Calu3 (cell line): ENCODE measurements around the gene ZNF282. TPM values are rescaled to one million over a fixed set of nuclear protein-coding genes. Genes with fewer than 3 reads are reported as not detected.

Experiments
- BruUV-seq: library from RNA; stranded (reverse); fragments of 400-500 nt; replicated peaks from 2 replicates; lab custom pipeline; 2021; lab: Mats Ljungman, UMichigan
- CTCF ChIA-PET: fragments of 300-600 bp; sonication (Branson Sonifier 250); formaldehyde crosslinking; loops from one replicate; lab custom pipeline; 2022; ENCODE audit warnings: antibody characterized with exemption; lab: Charles Lee
- DNase-seq: peaks from one replicate; pipeline ENCODE4 v3.0.0; 2022
- H3K27ac Mint-ChIP-seq: one replicate; pipeline ENCODE4 v1.8.0; 2022; ENCODE audit warnings: mixed read lengths; ENCODE audit not compliant: unreplicated experiment
- H3K27me3 Mint-ChIP-seq: one replicate; pipeline ENCODE4 v1.8.0; 2022; ENCODE audit warnings: mixed read lengths; ENCODE audit not compliant: unreplicated experiment
- H3K36me3 Mint-ChIP-seq: one replicate; pipeline ENCODE4 v1.8.0; 2022; ENCODE audit warnings: mild to moderate bottlenecking, moderate library complexity, mixed read lengths; ENCODE audit not compliant: insufficient read depth, unreplicated experiment
- H3K4me1 Mint-ChIP-seq: one replicate; pipeline ENCODE4 v1.8.0; 2022; ENCODE audit warnings: mild to moderate bottlenecking, low read depth, mixed read lengths; ENCODE audit not compliant: unreplicated experiment
- H3K4me3 Mint-ChIP-seq: one replicate; pipeline ENCODE4 v1.8.0; 2022; ENCODE audit warnings: mild to moderate bottlenecking, low read depth, moderate library complexity, mixed read lengths; ENCODE audit not compliant: unreplicated experiment
- H3K9me3 Mint-ChIP-seq: one replicate; pipeline ENCODE4 v1.8.0; 2022; ENCODE audit warnings: low read depth, mixed read lengths; ENCODE audit not compliant: unreplicated experiment
- intact Hi-C: fragments of 100-400 bp; cut with micrococcal nuclease; formaldehyde crosslinking; loops from one replicate; pipeline ENCODE4 v1.10.0; 2022; ENCODE audit not compliant: unreplicated experiment
- total RNA-seq: library from RNA; stranded (reverse); gene quantifications from 2 replicates; pipeline ENCODE4 v1.2.3, GENCODE V29; 2022
- TF ChIP-seq, protein P1 (sequence below): fragments of 200-600 bp; IDR thresholded peaks from one replicate; pipeline ENCODE4 v1.8.0; 2022; ENCODE audit warnings: antibody characterized with exemption; ENCODE audit not compliant: unreplicated experiment

ZNF282 gene
- total RNA-seq, 1 experiment from 2014 or later, result 45.2 TPM

DNA sequence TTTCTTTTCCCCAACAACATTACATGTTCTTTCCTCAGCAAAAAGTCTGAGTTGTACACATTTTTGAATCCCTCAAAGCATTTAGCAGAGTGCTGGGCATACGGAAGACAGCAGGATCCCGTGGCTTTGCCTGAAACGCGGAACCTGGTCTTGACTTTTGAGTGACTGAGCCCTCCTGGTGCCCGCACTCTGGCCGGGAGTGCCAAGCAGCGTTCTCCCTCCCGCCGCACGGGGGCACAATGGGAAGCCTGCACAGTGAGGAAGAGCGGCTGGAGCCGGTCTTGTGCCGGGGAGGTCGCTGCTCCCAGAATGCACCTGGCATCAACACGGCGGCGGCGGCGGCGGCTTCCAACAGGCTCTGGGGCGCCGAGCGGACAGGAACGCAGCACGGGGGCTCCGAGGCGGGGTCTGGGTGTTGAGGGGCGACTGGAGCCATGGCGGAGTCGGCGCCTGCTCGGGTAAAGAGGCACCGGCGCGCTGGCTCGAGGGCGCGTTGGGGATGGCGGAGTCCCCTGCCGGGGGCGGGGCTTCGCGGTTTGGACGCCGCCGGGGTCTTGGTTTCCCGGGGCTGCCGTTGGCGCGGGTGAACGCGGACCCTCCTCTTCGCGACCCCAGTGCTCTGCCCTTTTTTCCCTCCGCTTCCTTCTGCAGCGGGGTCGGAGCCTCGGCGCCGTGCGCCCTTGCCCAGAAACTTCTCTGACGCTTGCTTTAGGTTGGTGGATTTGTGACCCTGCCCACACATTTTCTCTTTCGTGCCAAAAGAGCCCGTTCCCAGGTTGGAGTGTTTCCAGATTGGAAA lies 44.2 kb downstream of the ZNF282 start, which contains the start of gene ZNF212:
TSS of gene ZNF212 (plus strand) at position 307 of the 799 bp plus-strand sequence. CDS start at position 435, 128 bp downstream.
- BruUV-seq, result no TSS peak
- peak; percentile 97 for DNase-seq
- Mint-ChIP-seq H3K27me3 (no peaks in the 10 kb centered on the region), H3K9me3 (peaks cover 6% of the 10 kb centered on the region), H3K4me3 (peak within 1 kb of the TSS; percentile 90), H3K27ac (peak within 1 kb of the TSS; percentile 97), H3K4me1 (peaks cover 28% of the 10 kb centered on the region), H3K36me3 (peaks cover 31% of the 10 kb centered on the region)
- TF ChIP-seq, protein P1, sequence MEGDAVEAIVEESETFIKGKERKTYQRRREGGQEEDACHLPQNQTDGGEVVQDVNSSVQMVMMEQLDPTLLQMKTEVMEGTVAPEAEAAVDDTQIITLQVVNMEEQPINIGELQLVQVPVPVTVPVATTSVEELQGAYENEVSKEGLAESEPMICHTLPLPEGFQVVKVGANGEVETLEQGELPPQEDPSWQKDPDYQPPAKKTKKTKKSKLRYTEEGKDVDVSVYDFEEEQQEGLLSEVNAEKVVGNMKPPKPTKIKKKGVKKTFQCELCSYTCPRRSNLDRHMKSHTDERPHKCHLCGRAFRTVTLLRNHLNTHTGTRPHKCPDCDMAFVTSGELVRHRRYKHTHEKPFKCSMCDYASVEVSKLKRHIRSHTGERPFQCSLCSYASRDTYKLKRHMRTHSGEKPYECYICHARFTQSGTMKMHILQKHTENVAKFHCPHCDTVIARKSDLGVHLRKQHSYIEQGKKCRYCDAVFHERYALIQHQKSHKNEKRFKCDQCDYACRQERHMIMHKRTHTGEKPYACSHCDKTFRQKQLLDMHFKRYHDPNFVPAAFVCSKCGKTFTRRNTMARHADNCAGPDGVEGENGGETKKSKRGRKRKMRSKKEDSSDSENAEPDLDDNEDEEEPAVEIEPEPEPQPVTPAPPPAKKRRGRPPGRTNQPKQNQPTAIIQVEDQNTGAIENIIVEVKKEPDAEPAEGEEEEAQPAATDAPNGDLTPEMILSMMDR, result peak; percentile 68
- intact Hi-C loops, result loop anchor here (2.0 kb wide), 2 partner anchors 45 to 95 kb away; partner anchors contain the start of gene ZNF282
- CTCF ChIA-PET, result interaction anchor here (0.9 kb wide), 1 partner anchor 44 kb away, joined by 5 read pairs; the partner anchor contains the start of gene ZNF282

DNA sequence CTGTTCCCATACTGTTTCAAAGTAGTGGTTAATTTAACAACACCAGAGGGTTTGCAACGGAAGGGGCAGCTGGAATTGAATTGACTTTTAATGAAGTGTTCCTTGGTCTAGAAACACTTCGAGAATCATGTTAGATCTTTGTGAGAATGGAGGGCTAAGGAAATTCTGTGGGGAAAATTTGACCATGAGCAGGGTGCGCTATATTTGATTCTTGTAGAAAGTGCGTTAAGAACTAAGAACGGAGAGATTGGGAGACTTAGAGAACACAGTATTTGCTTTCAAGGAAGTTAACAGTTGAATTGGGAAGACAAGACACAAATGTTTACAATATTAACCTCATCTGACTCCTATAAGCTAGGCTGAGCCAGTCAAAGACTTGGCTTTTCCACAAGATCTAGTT lies 45.3 kb downstream of the ZNF282 start:
- intact Hi-C loops, result no loop called here
- Mint-ChIP-seq H3K27ac (peak overlapping the region; percentile 97), H3K9me3 (peaks cover 6% of the 10 kb centered on the region), H3K36me3 (peaks cover 31% of the 10 kb centered on the region), H3K4me1 (peaks cover 28% of the 10 kb centered on the region), H3K27me3 (no peaks in the 10 kb centered on the region), H3K4me3 (peak overlapping the region; percentile 90)
- TF ChIP-seq, protein P1, result no peak
- TSS peak; percentile 60 for BruUV-seq
- CTCF ChIA-PET, result interaction anchor here (0.9 kb wide), 1 partner anchor 45 kb away, joined by 5 read pairs; the partner anchor contains the start of gene ZNF282
- no peak for DNase-seq

DNA sequence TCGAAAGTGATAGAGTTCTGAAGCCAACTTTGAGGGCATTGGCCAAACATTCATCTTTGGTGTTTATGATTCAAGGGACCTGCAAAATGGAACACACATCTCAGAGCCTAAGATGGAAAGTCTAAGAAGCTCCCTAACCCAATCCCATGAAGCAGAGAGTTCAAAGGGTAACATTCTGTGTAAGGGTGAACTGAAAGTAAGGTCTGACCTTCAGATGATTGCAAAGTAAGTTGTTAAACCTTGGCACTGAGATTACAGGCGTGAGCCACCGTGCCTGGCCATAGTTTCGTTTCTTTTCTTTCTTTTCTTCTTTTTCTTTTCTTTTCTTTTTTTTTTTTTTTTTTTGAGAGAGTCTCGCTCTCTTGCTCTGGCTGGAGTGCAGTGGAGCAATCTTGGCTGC lies 46.4 kb downstream of the ZNF282 start:
- Mint-ChIP-seq H3K27me3 (no peaks in the 10 kb centered on the region), H3K4me3 (no peak overlapping the region), H3K4me1 (peaks cover 28% of the 10 kb centered on the region), H3K9me3 (peaks cover 6% of the 10 kb centered on the region), H3K27ac (no peak overlapping the region), H3K36me3 (peaks cover 31% of the 10 kb centered on the region)
- no TSS peak for BruUV-seq
- CTCF ChIA-PET, result interaction anchor here (0.7 kb wide), 1 partner anchor 43 kb away, joined by 4 read pairs; no protein-coding TSS in a partner anchor
- intact Hi-C loops, result no loop called here
- TF ChIP-seq, protein P1, result no peak
- no peak for DNase-seq

DNA sequence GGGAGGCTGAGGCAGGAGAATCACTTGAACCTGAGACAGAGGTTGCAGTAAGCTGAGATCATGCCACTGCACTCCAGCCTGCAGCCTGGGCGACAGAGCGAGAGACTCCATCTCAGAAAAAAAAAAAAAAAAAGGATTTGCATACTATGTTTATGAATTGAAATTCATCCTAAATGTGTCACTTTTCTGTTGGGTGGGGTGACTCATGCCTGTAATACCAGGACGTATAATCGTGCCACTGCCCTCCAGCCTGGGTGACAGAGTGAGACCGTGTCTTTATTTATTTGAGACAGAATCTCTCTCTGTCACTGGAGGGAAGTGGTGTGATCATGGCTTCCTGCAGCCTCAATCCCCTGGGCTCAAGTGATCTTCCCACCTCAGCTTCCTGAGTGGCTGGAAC lies 49.9 kb downstream of the ZNF282 start:
- TF ChIP-seq, protein P1, result no peak
- BruUV-seq, result no TSS peak
- no peak overlapping the region for H3K4me3 Mint-ChIP-seq
- H3K27ac Mint-ChIP-seq, result no peak overlapping the region
- peaks cover 12% of the 10 kb centered on the region for H3K36me3 Mint-ChIP-seq
- intact Hi-C loops, result no loop called here
- H3K9me3 Mint-ChIP-seq, result peaks cover 6% of the 10 kb centered on the region
- CTCF ChIA-PET, result no interaction called here
- DNase-seq, result no peak
- peaks cover 8% of the 10 kb centered on the region for H3K4me1 Mint-ChIP-seq
- no peaks in the 10 kb centered on the region for H3K27me3 Mint-ChIP-seq
